HUES48 (cell line): ENCODE results near the gene MPO.
A peak's percentile ranks its signal among the peaks of the same experiment; 100 is the strongest.

Source experiments
- H3K27ac ChIP-seq: one replicate; pipeline ENCODE4 v1.7.0; 2013; ENCODE audit warnings: low read depth, low read length, inconsistent platforms
- H3K27me3 ChIP-seq: 2 replicates; pipeline ENCODE4 v1.6.1; 2013; ENCODE audit warnings: mild to moderate bottlenecking, low read length; ENCODE audit not compliant: control insufficient read depth, insufficient read depth
- H3K36me3 ChIP-seq: 2 replicates; pipeline ENCODE4 v1.6.1; 2013; ENCODE audit warnings: low read length; ENCODE audit not compliant: control insufficient read depth, insufficient read depth
- H3K4me1 ChIP-seq: 2 replicates; pipeline ENCODE4 v1.6.1; 2013; ENCODE audit warnings: mild to moderate bottlenecking, low read length; ENCODE audit not compliant: control insufficient read depth, insufficient read depth
- H3K4me3 ChIP-seq: 2 replicates; pipeline ENCODE4 v1.5.1; 2013; ENCODE audit warnings: mild to moderate bottlenecking, low read depth, low read length
- H3K9ac ChIP-seq: 2 replicates; pipeline ENCODE4 v1.6.1; 2013; ENCODE audit warnings: mild to moderate bottlenecking, low read depth, low read length, moderate library complexity
- H3K9me3 ChIP-seq: 2 replicates; pipeline ENCODE4 v1.6.1; 2013; ENCODE audit warnings: low read length; ENCODE audit not compliant: control insufficient read depth, insufficient read depth

Gene MPO

GRCh38 chr17:58265902-58266875 lies 14.5 kb downstream of the MPO start:
- H3K9me3 ChIP-seq: no peaks in the 10 kb centered on the region
- H3K9ac ChIP-seq: no peak overlapping the region
- no peaks in the 10 kb centered on the region for H3K36me3 ChIP-seq
- H3K27me3 ChIP-seq: peaks cover under 1% of the 10 kb centered on the region; the same call in 1 of the 2 replicates
- no peak overlapping the region for H3K27ac ChIP-seq
- H3K4me1 ChIP-seq: no peaks in the 10 kb centered on the region
- no peak overlapping the region for H3K4me3 ChIP-seq

GRCh38 chr17:58265271-58265670 lies 15.5 kb downstream of the MPO start:
- Histone ChIP-seq H3K4me3 (no peak overlapping the region), H3K27me3 (peaks cover 8% of the 10 kb centered on the region; the same call in 1 of the 2 replicates), H3K4me1 (no peaks in the 10 kb centered on the region), H3K27ac (no peak overlapping the region), H3K9me3 (no peaks in the 10 kb centered on the region), H3K9ac (no peak overlapping the region), H3K36me3 (no peaks in the 10 kb centered on the region)

- no peak overlapping the region for H3K4me3 ChIP-seq
- peaks cover 10% of the 10 kb centered on the region; the same call in 1 of the 2 replicates for H3K27me3 ChIP-seq
- no peak overlapping the region for H3K27ac ChIP-seq
- no peaks in the 10 kb centered on the region for H3K9me3 ChIP-seq
- no peaks in the 10 kb centered on the region for H3K4me1 ChIP-seq
- no peak overlapping the region for H3K9ac ChIP-seq
- no peaks in the 10 kb centered on the region for H3K36me3 ChIP-seq
These were observed 16.2 kb downstream of the MPO start for GRCh38 chr17:58264407-58265103.

- no peaks in the 10 kb centered on the region for H3K4me1 ChIP-seq
- no peak overlapping the region for H3K9ac ChIP-seq
- no peak overlapping the region for H3K4me3 ChIP-seq
- H3K9me3 ChIP-seq: no peaks in the 10 kb centered on the region
- no peak overlapping the region for H3K27ac ChIP-seq
- H3K36me3 ChIP-seq: no peaks in the 10 kb centered on the region
- H3K27me3 ChIP-seq: peaks cover 14% of the 10 kb centered on the region
These were observed 17.0 kb downstream of the MPO start for GRCh38 chr17:58263773-58264172.

- no peak overlapping the region for H3K9ac ChIP-seq
- H3K27me3 ChIP-seq: peaks cover 18% of the 10 kb centered on the region
- no peak overlapping the region for H3K27ac ChIP-seq
- H3K36me3 ChIP-seq: no peaks in the 10 kb centered on the region
- no peaks in the 10 kb centered on the region for H3K9me3 ChIP-seq
- H3K4me3 ChIP-seq: no peak overlapping the region
- H3K4me1 ChIP-seq: no peaks in the 10 kb centered on the region
These were observed 18.6 kb downstream of the MPO start for GRCh38 chr17:58262149-58262548.

- no peak overlapping the region for H3K9ac ChIP-seq
- H3K36me3 ChIP-seq: no peaks in the 10 kb centered on the region
- H3K4me3 ChIP-seq: no peak overlapping the region
- no peak overlapping the region for H3K27ac ChIP-seq
- H3K9me3 ChIP-seq: peaks cover 8% of the 10 kb centered on the region
- no peaks in the 10 kb centered on the region for H3K4me1 ChIP-seq
- H3K27me3 ChIP-seq: peaks cover 47% of the 10 kb centered on the region
These were observed 25.9 kb downstream of the MPO start for GRCh38 chr17:58254803-58255202.

GRCh38 chr17:58253082-58253481 lies 27.7 kb downstream of the MPO start:
- H3K4me3 ChIP-seq: no peak overlapping the region

GRCh38 chr17:58252141-58252540 lies 28.6 kb downstream of the MPO start:
- H3K27me3 ChIP-seq: peaks cover 63% of the 10 kb centered on the region

More at GRCh38 chr17:58253082-58253481, 27.7 kb downstream of the MPO start:
- H3K9ac ChIP-seq: no peak overlapping the region
- H3K4me1 ChIP-seq: no peaks in the 10 kb centered on the region
- H3K27me3 ChIP-seq: peaks cover 56% of the 10 kb centered on the region
- no peaks in the 10 kb centered on the region for H3K36me3 ChIP-seq
- H3K9me3 ChIP-seq: peaks cover 8% of the 10 kb centered on the region
- no peak overlapping the region for H3K27ac ChIP-seq

GRCh38 chr17:58250344-58251011 lies 30.3 kb downstream of the MPO start:
- H3K4me1 ChIP-seq: no peaks in the 10 kb centered on the region
- no peaks in the 10 kb centered on the region for H3K36me3 ChIP-seq
- H3K27ac ChIP-seq: no peak overlapping the region
- peaks cover 78% of the 10 kb centered on the region for H3K27me3 ChIP-seq
- no peak overlapping the region for H3K9ac ChIP-seq
- H3K9me3 ChIP-seq: peaks cover 8% of the 10 kb centered on the region
- no peak overlapping the region for H3K4me3 ChIP-seq

More at GRCh38 chr17:58252141-58252540, 28.6 kb downstream of the MPO start:
- no peaks in the 10 kb centered on the region for H3K36me3 ChIP-seq
- H3K9ac ChIP-seq: no peak overlapping the region
- H3K4me1 ChIP-seq: no peaks in the 10 kb centered on the region
- no peak overlapping the region for H3K4me3 ChIP-seq
- H3K27ac ChIP-seq: no peak overlapping the region
- peaks cover 8% of the 10 kb centered on the region for H3K9me3 ChIP-seq

GRCh38 chr17:58249270-58250133 lies 31.2 kb downstream of the MPO start:
- H3K9me3 ChIP-seq: peaks cover 8% of the 10 kb centered on the region
- H3K4me3 ChIP-seq: peak overlapping the region; percentile 50; the same call in 1 of the 2 replicates
- H3K36me3 ChIP-seq: no peaks in the 10 kb centered on the region
- H3K27ac ChIP-seq: no peak overlapping the region
- no peaks in the 10 kb centered on the region for H3K4me1 ChIP-seq
- H3K9ac ChIP-seq: no peak overlapping the region
- H3K27me3 ChIP-seq: peaks cover 81% of the 10 kb centered on the region
